Tibial nerve (tissue), 4 donors: ENCODE data around the gene AGBL1. TPM values are rescaled to one million over a fixed set of nuclear protein-coding genes. Genes with fewer than 3 reads are reported as not detected.

ENCODE experiments used
- DNase-seq, 2 donors: peaks; one replicate each; pipeline ENCODE4 v3.0.0-alpha.2; 2019; ENCODE audit warnings: low spot score in 2 of 2
- H3K27ac ChIP-seq, 4 donors: fragments of 200-600 bp; sonication (generic) in 3 of 4; one replicate each; pipeline ENCODE4 v1.5.1; 2017 to 2019; ENCODE audit warnings: mild to moderate bottlenecking in 1 of 4
- H3K27me3 ChIP-seq, 2 donors: fragments of 200-600 bp; sonication (generic) in 1 of 2; one replicate each; pipeline versions ENCODE4 v1.5.1 to v1.6.0; 2017 to 2019
- H3K36me3 ChIP-seq, 3 donors: fragments of 200-600 bp; sonication (generic); one replicate each; pipeline ENCODE4 v1.5.1; 2018 to 2019
- H3K4me1 ChIP-seq, 4 donors: fragments of 200-600 bp; sonication (generic) in 3 of 4; one replicate each; pipeline ENCODE4 v1.5.1; 2017 to 2019
- H3K4me3 ChIP-seq, 4 donors: fragments of 200-600 bp; sonication (generic) in 3 of 4; one replicate each; pipeline ENCODE4 v1.5.1; 2017 to 2019; ENCODE audit warnings: mild to moderate bottlenecking in 1 of 4, moderate library complexity in 1 of 4
- H3K9me3 ChIP-seq, 4 donors: fragments of 200-600 bp; sonication (generic) in 3 of 4; one replicate each; pipeline ENCODE4 v1.5.1; 2017 to 2019
- CTCF ChIP-seq, 5 experiments: fragments of 200-600 bp in 3 of 5; fragments of 450-650 bp in 2 of 5; sonication (generic) in 3 of 5; IDR thresholded peaks; one replicate each; pipeline ENCODE4 v1.5.1; 2016 to 2019; ENCODE audit warnings: antibody characterized with exemption in 5 of 5, mild to moderate bottlenecking in 3 of 5, moderate library complexity in 2 of 5
- EP300 ChIP-seq, 2 donors: sonication (generic); formaldehyde crosslinking; IDR thresholded peaks; one replicate each; pipeline ENCODE4 v1.6.1; 2017; ENCODE audit warnings: antibody characterized with exemption in 2 of 2, mild to moderate bottlenecking in 1 of 2
- POLR2A ChIP-seq, 2 donors: fragments of 450-650 bp; IDR thresholded peaks; one replicate each; pipeline ENCODE4 v1.6.1; 2017; ENCODE audit warnings: antibody characterized with exemption in 2 of 2, mild to moderate bottlenecking in 2 of 2, moderate library complexity in 2 of 2
- WGBS, 2 donors: methylation state at CpG; one replicate each; pipeline ENCODE4 v1.1.5; 2018; 5-methylcytosine and 5-hydroxymethylcytosine counted together
- total RNA-seq, 4 donors: library from RNA; depleted of rRNA; stranded (reverse); fragments of >200 nt; gene quantifications; one replicate each; pipeline ENCODE4 v1.1.0, GENCODE V29; 2016

Gene AGBL1
- total RNA-seq, 4 donors from 2014 or later = under 0.01 to 1.2 (median 0.21) TPM; not detected in 1

DNA sequence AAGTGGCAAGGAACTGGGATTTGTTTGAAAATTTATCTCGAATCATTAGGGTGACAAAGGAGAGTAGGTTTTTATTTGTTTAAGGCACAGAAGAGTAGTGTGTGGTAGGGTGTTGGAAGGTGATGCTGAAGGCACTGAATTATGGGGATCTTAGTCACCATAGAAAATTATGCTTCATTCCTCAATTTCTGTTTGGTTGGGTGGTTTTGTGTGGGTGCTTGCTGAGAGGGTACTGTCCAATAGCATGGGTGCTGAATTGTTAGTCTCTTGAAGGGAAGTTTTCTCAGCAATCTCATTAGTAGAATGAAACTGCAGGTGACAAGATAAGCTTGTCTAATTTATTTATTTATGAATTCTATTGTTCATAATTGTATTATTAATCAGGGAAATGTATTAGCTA lies 610.9 kb downstream of the AGBL1 start:
- Histone ChIP-seq H3K4me1 (no peaks in the 10 kb centered on the region), H3K27me3 (no peaks in the 10 kb centered on the region), H3K27ac (no peak overlapping the region), H3K36me3 (no peaks in the 10 kb centered on the region), H3K9me3 (no peaks in the 10 kb centered on the region), H3K4me3 (no peak overlapping the region)
- TF ChIP-seq EP300 (IDR thresholded peaks at IDR 0.05) (no peak), CTCF (IDR thresholded peaks at IDR 0.05) (no peak), POLR2A (IDR thresholded peaks at IDR 0.05) (no peak)
- DNase-seq = no peak
- 84 to 94% methylated on average over 1 of the region's 1 CpG for WGBS, 2 donors

GRCh38 chr15:86691091-86691663 lies 611.5 kb downstream of the AGBL1 start:
- Histone ChIP-seq H3K27ac (no peak overlapping the region), H3K4me3 (no peak overlapping the region), H3K4me1 (no peaks in the 10 kb centered on the region), H3K9me3 (no peaks in the 10 kb centered on the region), H3K36me3 (no peaks in the 10 kb centered on the region), H3K27me3 (no peaks in the 10 kb centered on the region)
- no peak for DNase-seq
- WGBS, 2 donors = 18 to 24% methylated on average over 2 of the region's 2 CpGs
- TF ChIP-seq POLR2A (IDR thresholded peaks at IDR 0.05) = no peak
- no peak for TF ChIP-seq CTCF (IDR thresholded peaks at IDR 0.05)
- no peak for TF ChIP-seq EP300 (IDR thresholded peaks at IDR 0.05)

DNA sequence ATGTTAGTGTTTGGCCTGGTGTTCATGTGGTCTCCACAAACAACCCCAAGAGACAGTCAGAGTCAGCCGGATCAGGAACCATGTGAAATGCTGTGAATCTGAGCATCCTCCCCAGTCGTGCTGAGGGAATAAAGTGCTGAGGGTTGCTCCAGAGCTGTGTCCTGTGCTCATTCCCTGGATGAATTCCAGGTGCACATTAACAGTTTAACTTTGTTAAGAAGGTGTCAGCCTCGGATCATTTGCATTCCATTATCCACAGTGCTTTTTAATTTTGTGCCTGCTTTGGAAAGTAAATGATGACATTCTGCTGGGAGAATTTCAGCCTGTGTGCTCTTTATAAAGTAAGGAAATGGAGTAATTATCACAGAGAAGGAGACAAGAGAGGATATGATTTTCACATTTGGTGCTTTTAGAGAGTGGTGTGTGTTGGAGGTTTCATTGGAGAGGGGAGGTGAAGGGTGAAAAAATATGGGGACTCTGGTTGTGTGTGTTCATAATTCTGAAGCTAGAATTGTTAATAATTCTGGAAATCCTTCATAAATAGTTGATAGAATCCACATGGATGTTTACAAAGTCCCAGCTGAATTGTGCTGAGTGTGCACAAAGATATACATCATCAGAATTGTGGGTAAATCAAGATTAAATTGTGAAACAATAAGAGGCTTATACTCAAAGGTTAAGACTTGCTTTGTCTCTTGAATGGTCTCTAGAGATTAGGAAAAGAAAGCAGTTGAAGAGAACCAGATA lies 621.4 kb downstream of the AGBL1 start:
- peaks cover 0 to 2% (median 0%) of the 10 kb centered on the region in 4 donors for H3K9me3 ChIP-seq
- no peak overlapping the region for H3K27ac ChIP-seq
- H3K36me3 ChIP-seq = no peaks in the 10 kb centered on the region
- WGBS, 2 donors = 53 to 55% methylated on average over 3 of the region's 3 CpGs
- no peaks in the 10 kb centered on the region for H3K27me3 ChIP-seq
- H3K4me1 ChIP-seq = no peaks in the 10 kb centered on the region
- no peak for DNase-seq
- no peak overlapping the region for H3K4me3 ChIP-seq
- TF ChIP-seq CTCF (IDR thresholded peaks at IDR 0.05) (no peak), POLR2A (IDR thresholded peaks at IDR 0.05) (no peak), EP300 (IDR thresholded peaks at IDR 0.05) (no peak)

- H3K4me3 ChIP-seq = no peak overlapping the region
- no peak overlapping the region for H3K27ac ChIP-seq
- DNase-seq = no peak
- H3K4me1 ChIP-seq = no peaks in the 10 kb centered on the region
- H3K27me3 ChIP-seq = no peaks in the 10 kb centered on the region
- peaks cover 0 to 2% (median 0%) of the 10 kb centered on the region in 4 donors for H3K9me3 ChIP-seq
- TF ChIP-seq CTCF (IDR thresholded peaks at IDR 0.05) = no peak
- no peak for TF ChIP-seq POLR2A (IDR thresholded peaks at IDR 0.05)
- no peak for TF ChIP-seq EP300 (IDR thresholded peaks at IDR 0.05)
- H3K36me3 ChIP-seq = no peaks in the 10 kb centered on the region
Observed at GRCh38 chr15:86701611-86701963, 621.9 kb downstream of the AGBL1 start.

DNA sequence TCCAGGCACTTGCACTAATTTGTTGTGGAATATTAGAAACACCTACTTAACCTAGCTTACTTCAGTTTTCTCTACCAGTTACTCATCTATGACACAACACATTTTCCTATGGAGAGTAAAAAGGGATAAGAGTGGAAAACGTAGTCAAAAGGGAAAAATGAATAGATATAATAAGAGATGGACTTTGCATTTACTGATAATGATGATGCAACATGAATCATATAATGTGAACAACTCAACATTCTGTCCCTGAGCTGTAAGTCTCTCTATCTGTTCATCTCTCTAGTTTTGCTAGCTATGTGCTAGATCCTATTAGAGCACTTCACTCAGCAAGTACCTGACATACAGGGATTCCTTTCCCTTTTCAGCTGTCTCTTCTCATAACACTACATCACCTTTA lies 627.1 kb downstream of the AGBL1 start:
- H3K4me3 ChIP-seq = no peak overlapping the region
- H3K9me3 ChIP-seq = no peaks in the 10 kb centered on the region
- no peak for DNase-seq
- no peak overlapping the region for H3K27ac ChIP-seq
- TF ChIP-seq EP300 (IDR thresholded peaks at IDR 0.05) = no peak
- no peak for TF ChIP-seq CTCF (IDR thresholded peaks at IDR 0.05)
- TF ChIP-seq POLR2A (IDR thresholded peaks at IDR 0.05) = no peak
- no peaks in the 10 kb centered on the region for H3K4me1 ChIP-seq
- 61 to 66% methylated on average over 1 of the region's 1 CpG for WGBS, 2 donors
- H3K27me3 ChIP-seq = no peaks in the 10 kb centered on the region
- H3K36me3 ChIP-seq = no peaks in the 10 kb centered on the region
